Bronchial epithelial cell (primary cell): ENCODE measurements around the gene PLS1. TPM values are rescaled to one million over a fixed set of nuclear protein-coding genes. Genes with fewer than 3 reads are reported as not detected.

Experiments
- DNase-seq: peaks from one replicate; pipeline ENCODE4 v3.0.0-alpha.2; 2010; ENCODE audit warnings: low read depth
- FAIRE-seq: peaks from 2 replicates; lab custom pipeline; 2011; peaks lifted over from hg19 to GRCh38; lab: Jason Lieb, UNC
- H3K27me3 ChIP-seq: 2 replicates; pipeline ENCODE4 v1.5.1; 2011; ENCODE audit warnings: low read length; ENCODE audit not compliant: control insufficient read depth, insufficient read depth
- H3K36me3 ChIP-seq: 2 replicates; pipeline ENCODE4 v1.5.1; 2011; ENCODE audit warnings: low read length; ENCODE audit not compliant: control insufficient read depth, insufficient read depth
- H3K4me3 ChIP-seq: 2 replicates; pipeline ENCODE4 v1.5.1; 2011; ENCODE audit warnings: mild to moderate bottlenecking, low read depth, low read length, control low read depth
- CTCF ChIP-seq: IDR thresholded peaks from 2 replicates; pipeline ENCODE4 v1.5.1; 2011; ENCODE audit warnings: mild to moderate bottlenecking, moderate library complexity, low read length, control low read depth, inconsistent platforms; ENCODE audit not compliant: insufficient read depth, severe bottlenecking
- total RNA-seq: library from RNA; depleted of rRNA; stranded (reverse); fragments of >200 nt; gene quantifications from 2 replicates; pipeline ENCODE4 v1.2.1, GENCODE V29; 2014

PLS1 gene
- total RNA-seq, 1 donor from 2014 or later, result 17.1 TPM

- no peaks in the 10 kb centered on the region for H3K27me3 ChIP-seq
- no peak for TF ChIP-seq CTCF
- no peaks in the 10 kb centered on the region for H3K36me3 ChIP-seq
- FAIRE-seq (no peak), DNase-seq (no peak)
- H3K4me3 ChIP-seq, result no peak overlapping the region
These were observed 94.4 kb downstream of the PLS1 start for GRCh38 chr3:142690613-142691012.

- no peaks in the 10 kb centered on the region for H3K27me3 ChIP-seq
- H3K36me3 ChIP-seq, result no peaks in the 10 kb centered on the region
- no peak for DNase-seq
- no peak for FAIRE-seq
- TF ChIP-seq CTCF, result no peak
- H3K4me3 ChIP-seq, result no peak overlapping the region
These were observed 95.3 kb downstream of the PLS1 start for GRCh38 chr3:142691527-142691926.

GRCh38 chr3:142693136-142693853 is 97.1 kb downstream of the PLS1 start:
- no peak for FAIRE-seq
- H3K4me3 ChIP-seq, result no peak overlapping the region
- H3K36me3 ChIP-seq, result no peaks in the 10 kb centered on the region
- H3K27me3 ChIP-seq, result no peaks in the 10 kb centered on the region
- DNase-seq, result no peak
- TF ChIP-seq CTCF, result no peak

- H3K27me3 ChIP-seq, result no peaks in the 10 kb centered on the region
- no peak for FAIRE-seq
- peak; percentile 78 for DNase-seq
- H3K4me3 ChIP-seq, result no peak overlapping the region
- no peak for TF ChIP-seq CTCF
- H3K36me3 ChIP-seq, result no peaks in the 10 kb centered on the region
These were observed 98.0 kb downstream of the PLS1 start for GRCh38 chr3:142694225-142694624.

GRCh38 chr3:142705198-142705597 is 109.0 kb downstream of the PLS1 start:
- DNase-seq (no peak), FAIRE-seq (no peak)
- H3K36me3 ChIP-seq, result no peaks in the 10 kb centered on the region
- no peak for TF ChIP-seq CTCF
- H3K4me3 ChIP-seq, result no peak overlapping the region
- no peaks in the 10 kb centered on the region for H3K27me3 ChIP-seq
